IMR-90 (cell line): ENCODE results near the gene HIF1AN. TPM values are rescaled to one million over a fixed set of nuclear protein-coding genes. Genes with fewer than 3 reads are reported as not detected.

ENCODE experiments used
- ATAC-seq: fragments of 200-7000 bp; cut with Tn5 transposase; 2 replicates; pipeline ENCODE4 v1.9.1; 2020; ENCODE audit warnings: low read depth, mild to moderate bottlenecking, moderate library complexity
- BruUV-seq: library from RNA; stranded (reverse); fragments of 400-500 nt; replicated peaks from 2 replicates; lab custom pipeline; 2021; lab: Mats Ljungman, UMichigan
- CTCF ChIA-PET: fragments of 300-600 bp; formaldehyde crosslinking; extraction: SDS; loops from one replicate; lab custom pipeline; 2021; ENCODE audit warnings: antibody characterized with exemption; lab: Yijun Ruan, JAX
- POLR2A ChIA-PET: fragments of 300-600 bp; sonication (Branson Sonifier 250); formaldehyde crosslinking; loops from one replicate; lab custom pipeline; 2022; ENCODE audit warnings: antibody characterized with exemption; ENCODE audit not compliant: unreplicated experiment; lab: Charles Lee
- DNase-seq: peaks from one replicate; pipeline ENCODE4 v3.0.0; 2013
- H2AFZ ChIP-seq: replicated peaks from 2 replicates; pipeline ENCODE3; 2013; ENCODE audit warnings: low read length, mild to moderate bottlenecking; ENCODE audit not compliant: poor library complexity
- H2AK5ac ChIP-seq: 2 replicates; pipeline ENCODE4 v1.6.1; 2013; ENCODE audit warnings: low read depth, low read length, inconsistent platforms
- H2AK9ac ChIP-seq: replicated peaks from 2 replicates; pipeline ENCODE3; 2013; ENCODE audit warnings: mild to moderate bottlenecking, low read depth, low read length, moderate library complexity; ENCODE audit not compliant: poor library complexity
- H2BK120ac ChIP-seq: 2 replicates; pipeline ENCODE4 v1.6.1; 2013; ENCODE audit warnings: low read depth, low read length, inconsistent platforms
- H2BK15ac ChIP-seq: 3 replicates; pipeline ENCODE4 v1.6.1; 2013; ENCODE audit warnings: low read depth, low read length, inconsistent platforms
- H2BK20ac ChIP-seq: 2 replicates; pipeline ENCODE4 v1.6.1; 2013; ENCODE audit warnings: low read depth, mild to moderate bottlenecking, inconsistent platforms, low read length, moderate library complexity
- H2BK5ac ChIP-seq: 2 replicates; pipeline ENCODE4 v1.6.1; 2013; ENCODE audit warnings: mild to moderate bottlenecking, low read depth, low read length, inconsistent platforms; ENCODE audit not compliant: poor library complexity, severe bottlenecking
- H3K14ac ChIP-seq: replicated peaks from 2 replicates; pipeline ENCODE4 v1.6.1; 2013; ENCODE audit warnings: low read depth, low read length, inconsistent platforms
- H3K18ac ChIP-seq: 2 replicates; pipeline ENCODE4 v1.6.1; 2013; ENCODE audit warnings: low read depth, low read length, control low read depth
- H3K23ac ChIP-seq: 2 replicates; pipeline ENCODE4 v1.6.1; 2013; ENCODE audit warnings: low read depth, low read length, inconsistent platforms
- H3K27ac ChIP-seq: 2 replicates; pipeline ENCODE4 v1.5.1; 2013; ENCODE audit warnings: mild to moderate bottlenecking, control low read depth, low read length; ENCODE audit not compliant: insufficient read depth
- H3K27me3 ChIP-seq: 2 replicates; pipeline ENCODE4 v1.6.1; 2013; ENCODE audit warnings: low read length; ENCODE audit not compliant: control insufficient read depth, insufficient read depth
- H3K36me3 ChIP-seq: 2 replicates; pipeline ENCODE4 v1.6.1; 2013; ENCODE audit warnings: low read length, mixed read lengths; ENCODE audit not compliant: control insufficient read depth, insufficient read depth
- H3K4ac ChIP-seq: 2 replicates; pipeline ENCODE4 v1.6.1; 2013; ENCODE audit warnings: low read depth, low read length, inconsistent platforms
- H3K4me1 ChIP-seq: 2 replicates; pipeline ENCODE4 v1.6.1; 2013; ENCODE audit warnings: low read length, mixed read lengths; ENCODE audit not compliant: control insufficient read depth, insufficient read depth
- H3K4me2 ChIP-seq: 2 replicates; pipeline ENCODE4 v1.6.1; 2013; ENCODE audit warnings: low read depth, mild to moderate bottlenecking, control low read depth, low read length, moderate library complexity
- H3K4me3 ChIP-seq: 2 replicates; pipeline ENCODE4 v1.5.1; 2013; ENCODE audit warnings: low read depth, mild to moderate bottlenecking, control low read depth, low read length, moderate library complexity; ENCODE audit not compliant: insufficient read depth
- H3K56ac ChIP-seq: 2 replicates; pipeline ENCODE4 v1.6.1; 2013; ENCODE audit warnings: low read length, inconsistent platforms; ENCODE audit not compliant: insufficient read depth; ENCODE audit errors: extremely low read depth
- H3K79me1 ChIP-seq, 2 experiments: 2 replicates each; pipeline ENCODE4 v1.6.1; 2013; ENCODE audit warnings: low read length in 2 of 2, inconsistent platforms in 1 of 2, low read depth in 1 of 2
- H3K9ac ChIP-seq: 2 replicates; pipeline ENCODE4 v1.6.1; 2013; ENCODE audit warnings: low read depth, low read length, control low read depth
- H3K9me1 ChIP-seq: 2 replicates; pipeline ENCODE4 v1.6.1; 2013; ENCODE audit warnings: low read length, inconsistent platforms; ENCODE audit not compliant: insufficient read depth
- H3K9me3 ChIP-seq: 2 replicates; pipeline ENCODE4 v1.6.1; 2013; ENCODE audit warnings: low read length; ENCODE audit not compliant: control insufficient read depth, insufficient read depth
- H4K20me1 ChIP-seq: 2 replicates; pipeline ENCODE4 v1.6.1; 2013; ENCODE audit warnings: low read length, inconsistent platforms; ENCODE audit not compliant: insufficient read depth
- H4K5ac ChIP-seq: 2 replicates; pipeline ENCODE4 v1.6.1; 2013; ENCODE audit warnings: mild to moderate bottlenecking, low read depth, low read length, control low read depth
- H4K8ac ChIP-seq, 2 experiments: 2 replicates each; pipeline ENCODE4 v1.6.1; 2013; ENCODE audit warnings: low read depth in 2 of 2, low read length in 2 of 2, control low read depth in 1 of 2, inconsistent platforms in 1 of 2
- H4K91ac ChIP-seq: 2 replicates; pipeline ENCODE4 v1.6.1; 2013; ENCODE audit warnings: low read depth, low read length, inconsistent platforms; ENCODE audit not compliant: insufficient read depth
- BHLHE40 ChIP-seq: fragments of 150-350 bp; IDR thresholded peaks from 2 replicates; pipeline ENCODE4 v1.6.1; 2016; ENCODE audit warnings: mild to moderate bottlenecking, low read depth, low read length
- CEBPB ChIP-seq: IDR thresholded peaks from 2 replicates; pipeline ENCODE4 v1.6.1; 2012; ENCODE audit warnings: low read depth, low read length, improper control_type of control experiment
- CHD1 ChIP-seq: IDR thresholded peaks from 2 replicates; pipeline ENCODE4 v1.6.1; 2012; ENCODE audit warnings: low read depth, low read length, improper control_type of control experiment
- CTCF ChIP-seq: conservative IDR thresholded peaks from 2 replicates; pipeline ENCODE4 v1.5.1; 2012; ENCODE audit warnings: mild to moderate bottlenecking, low read depth, low read length, improper control_type of control experiment
- ELK1 ChIP-seq: fragments of 150-350 bp; IDR thresholded peaks from 2 replicates; pipeline ENCODE4 v1.6.1; 2016; ENCODE audit warnings: low read depth, mild to moderate bottlenecking, low read length, moderate library complexity, borderline replicate concordance
- FOS ChIP-seq: fragments of 150-350 bp; IDR thresholded peaks from 2 replicates; pipeline ENCODE4 v1.6.1; 2016; ENCODE audit warnings: low read depth, low read length
- MAFK ChIP-seq: IDR thresholded peaks from 2 replicates; pipeline ENCODE4 v1.6.1; 2012; ENCODE audit warnings: low read depth, low read length, improper control_type of control experiment
- MAZ ChIP-seq: IDR thresholded peaks from 2 replicates; pipeline ENCODE4 v1.6.1; 2012; ENCODE audit warnings: low read depth, mild to moderate bottlenecking, low read length, improper control_type of control experiment, moderate library complexity, borderline replicate concordance
- MXI1 ChIP-seq: IDR thresholded peaks from 2 replicates; pipeline ENCODE4 v1.6.1; 2012; ENCODE audit warnings: low read depth, mild to moderate bottlenecking, low read length, moderate library complexity, borderline replicate concordance
- NFE2L2 ChIP-seq: fragments of 150-350 bp; IDR thresholded peaks from 2 replicates; pipeline ENCODE4 v1.6.1; 2016; ENCODE audit warnings: low read depth, mild to moderate bottlenecking, low read length
- POLR2A ChIP-seq: IDR thresholded peaks from 2 replicates; pipeline ENCODE4 v1.6.1; 2012; ENCODE audit warnings: mild to moderate bottlenecking, low read depth, low read length
- RAD21 ChIP-seq: IDR thresholded peaks from 2 replicates; pipeline ENCODE4 v1.6.1; 2012; ENCODE audit warnings: low read length, improper control_type of control experiment
- RCOR1 ChIP-seq: IDR thresholded peaks from 2 replicates; pipeline ENCODE4 v1.6.1; 2012; ENCODE audit warnings: mild to moderate bottlenecking, low read length, improper control_type of control experiment; ENCODE audit not compliant: insufficient replicate concordance
- RFX5 ChIP-seq: IDR thresholded peaks from 2 replicates; pipeline ENCODE4 v1.8.0; 2012; ENCODE audit warnings: low read depth, mild to moderate bottlenecking, low read length, moderate library complexity
- SMC3 ChIP-seq: fragments of 150-350 bp; IDR thresholded peaks from 2 replicates; pipeline ENCODE4 v1.6.1; 2016; ENCODE audit warnings: low read depth, mild to moderate bottlenecking, antibody characterized with exemption, low read length, moderate library complexity
- USF2 ChIP-seq: fragments of 150-350 bp; IDR thresholded peaks from 2 replicates; pipeline ENCODE4 v1.6.1; 2017; ENCODE audit warnings: mild to moderate bottlenecking, antibody characterized with exemption, low read length, low read depth
- WGBS, 2 experiments: methylation state at CpG; one replicate each; pipeline versions ENCODE4 v1.1.5 to v1.1.7; 2013; ENCODE audit warnings: missing lambda C conversion rate in 2 of 2; ENCODE audit not compliant: insufficient read length in 1 of 2; ENCODE audit errors: extremely low coverage in 2 of 2; 5-methylcytosine and 5-hydroxymethylcytosine counted together
- dilution Hi-C: fragments of 300-500 bp; cut with HindIII; formaldehyde crosslinking; loops from one replicate; pipeline ENCODE4 v1.14.3; 2018; ENCODE audit warnings: low sequenced_read_pairs; ENCODE audit not compliant: unreplicated experiment
- in situ Hi-C: fragments of 300-500 bp; cut with MboI; formaldehyde crosslinking; loops from 3 replicates; pipeline ENCODE4 v1.14.3; 2019; ENCODE audit warnings: low sequenced_read_pairs, inconsistent platforms, mixed read lengths
- intact Hi-C: fragments of 100-400 bp; cut with micrococcal nuclease; formaldehyde crosslinking; loops from 2 replicates; pipeline ENCODE4 v1.10.0; 2022
- polyA plus RNA-seq, 3 experiments: library from polyadenylated mRNA; depleted of rRNA; stranded (reverse); fragments of >200 nt; gene quantifications; 2 replicates each; pipeline ENCODE4 v1.2.3, GENCODE V29; 2012; ENCODE audit warnings: low replicate concordance in 1 of 3
- total RNA-seq: library from RNA; depleted of rRNA; stranded (reverse); fragments of >200 nt; gene quantifications from 2 replicates; pipeline ENCODE4 v1.2.3, GENCODE V29; 2012

The HIF1AN gene
- total and polyA plus RNA-seq, 2 of the 4 experiments (the other 2 are of a cell fraction): 10.2 to 10.3 TPM

GRCh38 chr10:100508691-100509150, 27.0 kb upstream of the HIF1AN start:
- Histone ChIP-seq H3K56ac (no peak overlapping the region), H2AFZ (no peak overlapping the region), H4K20me1 (no peaks in the 10 kb centered on the region), H2AK5ac (no peak overlapping the region), H3K4me3 (no peak overlapping the region), H3K23ac (no peak overlapping the region), H3K18ac (no peak overlapping the region), H4K91ac (no peak overlapping the region), H3K9me1 (peaks cover 3% of the 10 kb centered on the region; the same call in 1 of the 2 replicates), H4K8ac (no peak overlapping the region), H3K4me2 (no peak overlapping the region), H3K27me3 (no peaks in the 10 kb centered on the region), H2BK120ac (no peak overlapping the region), H2BK20ac (no peak overlapping the region; the same call in 1 of the 2 replicates), H2BK5ac (no peak overlapping the region), H3K36me3 (peaks cover 12% of the 10 kb centered on the region), H2BK15ac (no peak overlapping the region), H3K14ac (no peak overlapping the region), H3K9ac (no peak overlapping the region), H4K5ac (no peak overlapping the region), H3K9me3 (no peaks in the 10 kb centered on the region), H3K4me1 (no peaks in the 10 kb centered on the region; the same call in 1 of the 2 replicates), H3K79me1 (no peaks in the 10 kb centered on the region), H3K27ac (no peak overlapping the region), H2AK9ac (no peak overlapping the region), H3K4ac (no peak overlapping the region)
- no peak for TF ChIP-seq ELK1
- TF ChIP-seq MAZ: no peak
- no peak for TF ChIP-seq BHLHE40
- TF ChIP-seq NFE2L2: no peak
- TF ChIP-seq SMC3: peak; percentile 73
- no peak for TF ChIP-seq CEBPB
- no peak for TF ChIP-seq RCOR1
- no peak for TF ChIP-seq RFX5
- peak; percentile 84 for TF ChIP-seq RAD21
- TF ChIP-seq FOS: no peak
- TF ChIP-seq POLR2A: no peak
- TF ChIP-seq MXI1: no peak
- no peak for TF ChIP-seq CHD1
- TF ChIP-seq MAFK: no peak
- TF ChIP-seq CTCF: peak; percentile 82
- no peak for TF ChIP-seq USF2
- no CpG with 5 or more reads among the region's 3 CpGs for WGBS, 2 experiments
- in situ Hi-C loops: loop anchor here (5.0 kb wide), 2 partner anchors 76 to 166 kb away; no protein-coding TSS in a partner anchor
- CTCF ChIA-PET: interaction anchor here (0.7 to 2.3 kb wide), 11 partner anchors 10 to 663 kb away, joined by 3 to 25 read pairs (median 4); partner anchors contain the start of genes SCD and SEC31B
- intact Hi-C loops: loop anchor here (1.0 to 10.0 kb wide), 4 partner anchors 26 to 204 kb away; no protein-coding TSS in a partner anchor
- BruUV-seq: no TSS peak
- ATAC-seq (peak; percentile 89), DNase-seq (peak; percentile 66)
- POLR2A ChIA-PET: interaction anchor here (0.5 kb wide), 1 partner anchor 12 kb away, joined by 6 read pairs; no protein-coding TSS in a partner anchor
- dilution Hi-C loops: no loop called here
